HG03025 (cell line): ENCODE results near the gene KCNJ1.

Experiments
- ATAC-seq: cut with Tn5 transposase; IDR thresholded peaks from one replicate; pipeline ENCODE4 v1.9.1; 2021; ENCODE audit warnings: mild to moderate bottlenecking, moderate library complexity; ENCODE audit not compliant: unreplicated experiment, low FRiP score

KCNJ1 gene

DNA sequence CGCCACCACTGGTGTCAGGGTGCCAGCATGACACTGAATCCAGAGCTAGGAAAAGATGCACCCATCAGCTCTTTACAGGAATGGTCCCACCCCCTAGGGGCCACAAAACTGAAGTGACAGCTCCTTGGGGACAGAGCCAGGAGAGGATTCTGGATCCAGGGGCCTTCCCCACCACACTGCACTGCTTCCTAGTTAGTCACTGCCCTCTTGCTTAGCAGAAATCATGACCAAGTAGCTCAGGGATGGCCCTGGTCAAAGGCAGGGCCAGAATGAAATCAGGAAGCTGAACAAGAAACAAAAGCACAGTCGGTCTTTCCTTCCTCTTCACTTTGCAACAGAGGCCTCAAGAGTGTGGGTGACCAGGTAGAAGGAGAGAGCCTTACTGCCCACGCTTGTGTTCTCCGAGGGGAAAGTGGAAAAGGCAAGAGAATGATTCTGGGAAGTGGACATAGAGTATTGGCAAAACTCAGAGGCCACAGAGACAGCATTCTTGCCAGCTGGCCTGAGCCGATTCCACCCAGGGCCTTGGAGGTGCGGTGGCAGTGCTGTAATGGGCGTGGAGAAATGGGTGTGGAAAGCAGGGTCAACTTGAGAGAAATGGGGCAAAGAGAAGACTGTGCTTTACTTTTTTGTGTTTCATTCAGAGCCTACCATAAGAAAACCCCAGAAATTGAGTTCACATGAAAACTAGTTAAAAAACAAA is 39.8 kb downstream of the KCNJ1 start:
- no peak for ATAC-seq

DNA sequence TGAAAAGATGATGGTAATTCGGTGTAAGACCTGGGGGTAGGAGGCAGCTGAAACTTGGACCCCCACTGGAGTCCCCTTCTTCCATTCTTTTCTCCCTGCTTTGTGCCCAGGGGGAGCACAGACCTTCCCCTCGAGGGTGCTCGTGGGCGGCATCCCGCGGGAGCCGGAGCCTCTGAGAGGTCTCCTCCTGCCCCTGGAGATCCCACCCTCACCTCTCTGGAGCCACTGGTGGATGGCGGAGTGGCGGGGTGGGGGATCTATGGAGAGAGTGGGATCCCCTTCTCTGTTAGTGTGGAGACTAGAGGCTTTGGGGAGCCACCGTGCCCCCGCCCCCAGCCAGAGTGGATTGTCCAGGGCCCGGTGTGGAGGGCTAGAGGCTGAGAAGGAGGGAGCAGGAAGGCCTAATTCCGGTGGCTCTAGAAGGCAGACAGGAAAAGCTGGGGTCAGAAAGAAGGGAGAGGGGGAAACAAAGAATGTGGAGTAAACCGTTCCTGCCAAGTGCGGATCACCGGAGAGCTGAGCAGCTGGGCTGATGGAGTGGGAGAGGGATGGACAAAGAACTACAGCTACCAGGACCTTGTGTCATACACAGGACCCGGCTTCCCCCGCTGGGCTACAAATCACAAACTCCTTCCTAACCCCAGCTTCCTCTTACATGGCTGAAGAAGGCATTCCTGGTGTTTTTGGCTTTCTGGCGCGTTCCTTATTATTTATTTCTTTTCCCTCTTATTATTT is 41.9 kb downstream of the KCNJ1 start:
- ATAC-seq, result no peak

DNA sequence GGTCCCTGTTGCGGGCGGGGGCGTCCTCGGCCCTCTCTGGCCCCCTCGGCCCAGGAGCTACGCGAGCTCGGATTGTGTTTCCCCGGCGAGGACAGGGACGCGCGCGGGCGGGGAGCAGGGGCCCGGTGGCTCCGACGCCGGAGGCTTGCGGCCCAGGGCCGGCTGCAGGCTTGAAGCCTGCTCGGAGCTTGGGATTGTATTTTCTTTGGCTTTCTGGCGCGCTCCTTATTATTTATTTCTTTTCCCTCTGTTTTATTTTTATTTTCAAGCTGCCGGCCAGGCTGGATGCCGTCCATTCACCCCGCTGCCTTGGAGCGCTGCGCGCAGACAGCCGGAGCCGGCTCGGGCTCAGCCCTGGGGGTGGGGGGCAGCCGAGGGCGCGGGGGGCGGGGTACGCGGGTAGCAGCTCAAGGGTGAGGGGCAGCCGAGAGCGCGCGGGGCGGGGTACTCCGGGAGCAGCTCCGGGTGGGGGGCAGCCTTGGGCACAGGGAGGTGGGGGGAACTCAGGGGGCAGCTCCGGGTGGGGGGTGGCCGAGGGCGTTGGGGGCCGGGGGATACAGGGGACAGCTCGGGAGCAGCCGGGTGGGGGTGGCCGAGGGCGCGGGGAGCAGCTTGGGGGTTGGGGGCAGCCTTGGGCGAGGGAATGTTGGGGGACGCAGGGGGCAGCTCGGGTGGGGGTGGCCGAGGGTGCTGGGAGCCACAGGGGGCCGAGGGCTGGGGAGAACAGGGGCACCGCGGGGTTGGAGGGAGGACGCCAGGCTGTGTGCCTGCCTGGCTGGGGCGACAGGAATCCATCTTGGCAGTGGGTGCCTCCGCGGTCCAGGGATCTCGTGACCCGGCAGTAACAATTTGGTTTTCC is 42.7 kb downstream of the KCNJ1 start:
- ATAC-seq, result no peak

GRCh38 chr11:128823753-128824152 is 43.3 kb downstream of the KCNJ1 start:
- no peak for ATAC-seq

- ATAC-seq, result no peak
These were observed 45.0 kb downstream of the KCNJ1 start for GRCh38 chr11:128822130-128822529.

- no peak for ATAC-seq
These were observed 45.5 kb downstream of the KCNJ1 start for GRCh38 chr11:128821556-128821955.

DNA sequence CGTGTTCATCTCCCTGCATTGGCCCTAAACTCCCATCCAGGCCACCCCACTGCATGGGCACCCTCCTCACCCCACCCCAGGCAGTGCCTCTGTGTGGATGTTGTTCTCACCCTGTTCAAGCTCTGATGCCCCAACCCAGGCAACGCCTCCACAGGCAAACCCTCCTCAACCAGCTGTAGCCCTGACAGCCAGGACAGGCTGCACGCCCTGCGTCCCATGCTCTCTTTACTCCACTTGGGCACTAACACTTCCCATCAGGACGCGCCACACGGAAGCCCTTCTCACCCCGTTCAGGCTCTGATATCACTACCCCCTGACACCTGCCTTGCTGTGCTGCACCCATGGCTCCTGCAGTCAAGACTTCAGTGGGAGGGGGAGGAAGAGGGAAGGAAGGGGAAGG is 47.9 kb downstream of the KCNJ1 start:
- no peak for ATAC-seq

- no peak for ATAC-seq
These were observed 52.0 kb downstream of the KCNJ1 start for GRCh38 chr11:128814856-128815705.

DNA sequence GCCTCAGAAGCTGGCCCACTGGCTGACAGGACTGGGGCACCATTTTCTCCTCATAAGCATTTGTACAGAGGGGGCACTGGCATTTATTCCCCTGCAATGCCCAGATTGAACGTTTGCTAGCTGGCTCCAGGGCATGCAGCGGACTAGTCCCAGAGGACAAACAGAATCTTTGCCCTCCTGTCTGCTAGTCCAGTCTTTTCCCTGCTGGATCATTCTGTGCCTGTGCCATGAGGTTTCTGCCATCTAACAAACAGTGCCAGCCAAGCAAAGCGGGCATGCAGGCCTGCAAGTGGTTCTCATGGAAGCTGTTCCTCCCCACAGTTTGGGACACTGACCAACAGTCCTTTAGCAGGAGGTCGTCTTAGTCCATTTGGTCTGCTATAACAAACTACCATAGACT is 53.4 kb downstream of the KCNJ1 start:
- ATAC-seq, result no peak

DNA sequence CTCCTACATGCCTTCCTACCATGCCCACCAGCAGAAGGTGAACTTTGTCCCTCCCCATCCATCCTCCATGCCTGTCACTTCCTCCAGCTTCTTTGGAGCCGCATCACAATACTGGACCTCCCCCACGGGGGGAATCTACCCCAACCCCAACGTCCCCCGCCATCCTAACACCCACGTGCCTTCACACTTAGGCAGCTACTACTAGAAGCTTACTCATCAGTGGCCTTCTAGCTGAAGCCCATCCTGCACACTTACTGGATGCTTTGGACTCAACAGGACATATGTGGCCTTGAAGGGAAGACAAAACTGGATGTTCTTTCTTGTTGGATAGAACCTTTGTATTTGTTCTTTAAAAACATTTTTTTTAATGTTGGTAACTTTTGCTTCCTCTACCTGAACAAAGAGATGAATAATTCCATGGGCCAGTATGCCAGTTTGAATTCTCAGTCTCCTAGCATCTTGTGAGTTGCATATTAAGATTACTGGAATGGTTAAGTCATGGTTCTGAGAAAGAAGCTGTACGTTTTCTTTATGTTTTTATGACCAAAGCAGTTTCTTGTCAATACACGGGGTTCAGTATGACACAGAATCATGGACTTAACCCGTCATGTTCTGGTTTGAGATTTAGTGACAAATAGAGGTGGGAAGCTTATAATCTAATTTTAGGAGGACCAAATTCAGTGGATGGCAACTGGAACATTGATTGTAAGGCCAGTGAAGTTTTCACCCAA is 56.1 kb downstream of the KCNJ1 start:
- no peak for ATAC-seq

DNA sequence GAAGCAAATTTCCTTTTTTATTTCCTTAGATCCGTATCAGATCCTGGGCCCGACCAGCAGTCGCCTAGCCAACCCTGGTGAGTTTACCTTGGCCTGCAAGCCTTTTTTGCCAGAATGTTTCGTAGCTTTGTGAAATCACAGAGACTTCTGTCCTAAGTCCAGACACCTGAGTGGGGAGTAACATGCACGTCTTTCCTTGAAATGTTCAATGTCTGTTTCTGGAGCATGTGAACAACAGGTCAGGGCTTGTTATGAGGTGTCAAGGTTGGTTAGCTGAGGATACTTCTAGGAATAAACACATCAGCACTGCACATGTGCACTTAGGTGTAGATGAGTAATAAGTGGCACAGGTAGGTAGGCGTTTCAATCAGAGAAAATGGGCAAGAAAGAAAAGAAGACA is 58.0 kb downstream of the KCNJ1 start:
- no peak for ATAC-seq

DNA sequence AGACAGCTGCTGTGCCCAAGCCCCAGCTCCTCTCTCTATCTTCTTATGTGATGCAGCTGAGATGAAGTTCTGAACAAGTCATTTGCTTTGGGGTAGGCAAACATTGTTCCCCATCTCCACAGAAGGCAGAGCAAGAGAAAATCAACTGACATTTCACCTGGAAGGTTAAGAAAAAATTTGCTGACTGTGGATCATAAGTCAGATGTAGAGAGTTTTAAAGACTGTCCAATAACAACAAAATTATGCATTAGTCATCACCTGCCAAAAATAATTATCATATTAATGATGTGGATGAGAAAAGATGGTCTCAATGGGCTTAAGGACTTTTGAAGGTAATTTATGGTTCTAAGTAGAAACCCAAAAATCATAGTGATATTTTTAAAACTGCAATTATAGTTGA is 59.2 kb downstream of the KCNJ1 start:
- no peak for ATAC-seq

GRCh38 chr11:128806506-128807261 is 60.4 kb downstream of the KCNJ1 start:
- no peak for ATAC-seq

DNA sequence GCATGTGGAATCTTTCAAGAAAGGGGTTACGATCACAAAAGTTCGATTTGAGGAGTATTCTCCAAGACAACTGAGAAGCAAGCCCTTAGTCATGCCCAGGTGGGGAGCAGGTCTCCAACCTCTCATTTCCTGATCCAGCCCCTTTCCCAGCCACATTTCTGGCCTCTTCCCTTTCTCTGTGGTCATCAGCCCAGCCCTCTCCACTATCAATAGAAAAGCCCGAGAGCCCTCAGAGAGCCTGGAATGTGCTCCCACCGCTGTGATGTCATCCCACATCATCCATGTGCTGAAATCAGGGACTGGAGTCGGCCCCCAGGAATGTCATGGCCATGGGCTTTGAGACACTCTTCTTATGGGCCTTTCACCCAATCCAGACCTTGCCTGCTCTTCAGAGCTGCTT is 62.6 kb downstream of the KCNJ1 start:
- no peak for ATAC-seq

GRCh38 chr11:128803449-128804245 is 63.4 kb downstream of the KCNJ1 start:
- no peak for ATAC-seq

DNA sequence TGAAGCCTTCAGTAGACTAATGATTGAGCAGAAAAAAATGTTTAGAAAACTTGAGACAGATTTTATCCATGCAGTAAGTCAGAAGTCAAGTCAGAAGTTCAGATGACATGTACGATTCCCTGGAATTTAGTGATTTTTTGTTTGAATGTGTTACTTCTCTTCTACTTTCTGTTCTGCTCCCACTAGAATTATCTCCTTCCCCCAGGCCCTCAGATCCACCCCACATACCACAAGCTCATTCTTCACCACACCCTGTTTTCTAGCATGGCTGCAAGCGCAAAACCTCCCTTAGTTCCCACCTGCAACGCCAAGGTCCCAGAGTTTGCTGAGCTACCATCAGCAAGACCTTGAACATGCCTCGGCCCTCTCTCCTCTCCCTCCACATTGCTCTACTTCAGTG is 64.1 kb downstream of the KCNJ1 start:
- no peak for ATAC-seq

DNA sequence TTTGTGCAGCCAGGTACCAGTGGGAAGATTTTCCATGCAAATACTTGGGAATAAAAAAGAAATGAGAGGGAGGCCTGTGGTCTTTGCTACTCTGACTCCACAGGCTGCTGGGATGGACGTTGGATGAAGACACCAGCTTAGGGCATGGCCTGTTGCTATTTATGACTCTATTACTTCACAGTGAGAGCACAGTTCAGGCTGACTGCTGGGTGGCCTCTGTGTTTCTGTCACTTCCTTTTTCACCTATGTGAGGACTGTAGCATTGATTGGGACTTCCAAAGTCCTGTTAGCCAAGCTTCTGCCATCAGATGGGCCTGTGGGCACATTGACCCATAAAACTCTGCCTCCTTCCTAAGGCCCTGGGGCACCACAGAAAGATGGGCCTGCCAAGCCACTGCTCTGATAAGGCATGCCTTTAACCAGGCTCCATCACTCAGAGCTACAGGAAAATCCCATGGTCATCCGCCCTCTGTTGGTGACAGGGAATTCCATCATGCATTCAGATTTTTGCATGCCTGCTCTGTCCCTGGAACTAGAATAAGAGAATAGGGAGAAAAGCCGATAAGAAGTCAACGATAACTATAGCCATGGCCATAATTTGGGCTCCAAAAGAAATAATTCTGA is 64.6 kb downstream of the KCNJ1 start:
- no peak for ATAC-seq

GRCh38 chr11:128800871-128801417 is 66.2 kb downstream of the KCNJ1 start:
- no peak for ATAC-seq
